Measurements from ENCODE around the gene FNTB. TPM values are rescaled to one million over a fixed set of nuclear protein-coding genes. Genes with fewer than 3 reads are reported as not detected.

FNTB gene
- total RNA-seq, 5 donors from 2014 or later (not counting 1 experiment from before 2014, with no cell fraction given): 9.6 to 14.2 (median 10.4) TPM

DNA sequence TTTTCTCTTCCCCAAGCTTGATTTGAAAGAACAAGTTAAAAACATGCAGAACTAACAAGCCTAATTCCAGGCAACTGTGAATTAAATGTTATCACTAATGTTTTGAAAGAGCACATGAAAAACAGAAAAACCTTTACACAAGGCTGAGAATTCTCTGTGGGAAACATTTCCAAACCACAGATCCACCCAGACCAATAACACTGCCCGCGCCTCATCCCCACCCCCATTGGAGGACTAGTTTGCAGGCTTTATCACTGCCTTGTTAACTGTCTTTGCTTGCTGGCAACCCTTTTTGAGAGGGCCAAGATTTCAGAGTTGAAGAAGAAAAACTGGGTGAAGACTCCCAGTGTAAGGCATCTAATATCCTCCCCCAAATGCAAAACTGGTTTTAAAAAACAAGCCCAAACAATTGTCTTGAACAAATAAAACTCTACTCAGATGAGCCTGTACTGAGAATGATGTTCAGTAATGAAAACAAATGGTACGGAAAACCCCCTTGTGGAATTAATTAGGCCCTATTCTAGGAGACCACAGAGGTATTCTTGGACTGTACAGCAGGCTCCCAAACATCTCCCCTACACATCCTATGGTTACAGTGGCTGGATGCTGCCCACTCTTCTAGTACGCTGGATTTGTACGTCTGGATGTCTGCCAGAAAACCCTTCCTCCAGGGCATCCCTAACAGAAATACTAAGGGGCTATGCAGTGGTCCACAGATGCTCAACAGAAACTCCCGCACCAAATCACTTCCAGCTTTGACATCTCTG is 109.8 kb downstream of the FNTB start:
- ATAC-seq (replicated peaks in 1 of 4): no peak
- Histone ChIP-seq H3K27ac (ENCODE audit: low read length) (no peak overlapping the region), H3K36me3 (ENCODE audit: control insufficient read depth in 2 of 2, extremely low read depth in 1 of 2, insufficient read depth in 1 of 2, low read length in 1 of 2) (peaks cover 0 to 60% of the 10 kb centered on the region in 2 donors), H3K4me1 (ENCODE audit: control insufficient read depth in 1 of 2, extremely low read depth in 1 of 2, insufficient read depth in 2 of 2, low read length in 2 of 2) (peaks cover 35 to 49% of the 10 kb centered on the region in 2 experiments), H3K27me3 (replicated peaks in 1 of 2; ENCODE audit: control insufficient read depth in 2 of 2, extremely low read depth in 1 of 2, insufficient read depth in 2 of 2, low read length in 1 of 2) (no peaks in the 10 kb centered on the region), H3K9me3 (no peaks in the 10 kb centered on the region), H3K4me3 (ENCODE audit: control insufficient read depth in 1 of 2, extremely low read depth in 1 of 2, low read length in 1 of 2) (no peak overlapping the region)
- Mint-ChIP-seq H3K4me1 (peaks cover 86 to 90% (median 89%) of the 10 kb centered on the region in 3 donors), H3K36me3 (peaks cover 53% of the 10 kb centered on the region), H3K27me3 (no peaks in the 10 kb centered on the region), H3K9me3 (no peaks in the 10 kb centered on the region), H3K27ac (peak overlapping the region; percentile 50 to 78), H3K4me3 (peak overlapping the region; percentile 21 to 85 (median 43))
- ChIA-PET CTCF (interaction anchor here in 1 of 2 donors (0.5 kb wide), 1 partner anchor 46 kb away, joined by 3 read pairs; no protein-coding TSS in a partner anchor), POLR2A (interaction anchor here (0.6 to 0.9 kb wide), 2 partner anchors 8 to 170 kb away, joined by 3 read pairs; no protein-coding TSS in a partner anchor)
- WGBS (ENCODE audit: insufficient coverage): 84% methylated on average over 3 of the region's 6 CpGs
- no peak for DNase-seq

GRCh38 chr14:65098586-65098985 is 111.9 kb downstream of the FNTB start:
- ChIA-PET POLR2A (interaction anchor here in 1 of 2 donors (1.0 kb wide), 2 partner anchors 9 to 19 kb away, joined by 3 read pairs; no protein-coding TSS in a partner anchor), CTCF (interaction anchor here in 1 of 2 donors (1.4 kb wide), 1 partner anchor 9 kb away, joined by 4 read pairs; no protein-coding TSS in a partner anchor)
- no peaks in the 10 kb centered on the region for H3K9me3 ChIP-seq
- H3K27me3 Mint-ChIP-seq: no peaks in the 10 kb centered on the region
- peak overlapping the region in 1 of 2 donors; percentile 6 for H3K4me3 ChIP-seq (ENCODE audit: control insufficient read depth in 1 of 2, extremely low read depth in 1 of 2, low read length in 1 of 2)
- peak overlapping the region; percentile 32 for H3K27ac ChIP-seq (ENCODE audit: low read length)
- peak in 1 of 35 experiments; percentile 68 for DNase-seq
- no peaks in the 10 kb centered on the region for H3K9me3 Mint-ChIP-seq
- H3K4me3 Mint-ChIP-seq: peak overlapping the region; percentile 72 to 85 (median 78)
- H3K4me1 Mint-ChIP-seq: peaks cover 77 to 79% (median 77%) of the 10 kb centered on the region in 3 donors
- peaks cover 41% of the 10 kb centered on the region for H3K36me3 Mint-ChIP-seq
- H3K27me3 ChIP-seq (replicated peaks in 1 of 2; ENCODE audit: control insufficient read depth in 2 of 2, extremely low read depth in 1 of 2, insufficient read depth in 2 of 2, low read length in 1 of 2): no peaks in the 10 kb centered on the region
- H3K36me3 ChIP-seq (ENCODE audit: control insufficient read depth in 2 of 2, extremely low read depth in 1 of 2, insufficient read depth in 1 of 2, low read length in 1 of 2): peaks cover 0 to 39% of the 10 kb centered on the region in 2 donors
- ATAC-seq (replicated peaks in 1 of 4): no peak
- WGBS (ENCODE audit: insufficient coverage): no CpG with 5 or more reads among the region's 2 CpGs
- H3K4me1 ChIP-seq (ENCODE audit: control insufficient read depth in 1 of 2, extremely low read depth in 1 of 2, insufficient read depth in 2 of 2, low read length in 2 of 2): peaks cover 41 to 54% of the 10 kb centered on the region in 2 experiments
- peak overlapping the region; percentile 90 to 93 for H3K27ac Mint-ChIP-seq

DNA sequence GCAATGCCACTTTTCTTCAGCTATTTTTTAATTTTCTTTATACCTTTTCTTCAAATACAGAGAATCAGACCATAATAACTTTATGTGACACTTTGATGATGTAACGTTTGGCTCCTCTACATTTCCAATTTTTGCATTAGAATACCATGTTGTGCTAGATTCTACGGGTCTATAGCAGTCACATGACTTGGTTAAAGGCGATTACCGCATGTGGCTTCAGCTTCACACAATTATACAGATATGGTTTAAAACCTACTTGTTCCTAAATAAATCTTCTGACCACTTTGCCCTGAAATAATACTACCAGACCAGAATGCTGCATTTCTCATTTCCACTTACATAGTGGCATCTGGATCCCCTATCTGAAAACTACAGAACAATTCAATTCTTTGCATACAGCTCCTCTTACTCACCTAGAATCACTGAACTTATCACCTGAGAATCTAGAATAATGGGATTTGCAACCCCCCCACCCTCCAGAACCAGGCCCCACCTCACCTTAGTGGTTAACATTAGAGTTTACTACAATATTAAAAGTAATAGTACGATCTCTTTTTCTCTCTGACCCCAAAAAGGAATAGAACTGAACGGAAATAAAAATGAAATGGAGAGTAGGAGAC is 114.3 kb downstream of the FNTB start:
- H3K4me1 ChIP-seq (ENCODE audit: control insufficient read depth in 1 of 2, extremely low read depth in 1 of 2, insufficient read depth in 2 of 2, low read length in 2 of 2): peaks cover 25 to 46% of the 10 kb centered on the region in 2 experiments
- H3K27me3 Mint-ChIP-seq: no peaks in the 10 kb centered on the region
- no peaks in the 10 kb centered on the region for H3K9me3 ChIP-seq
- H3K36me3 ChIP-seq (ENCODE audit: control insufficient read depth in 2 of 2, extremely low read depth in 1 of 2, insufficient read depth in 1 of 2, low read length in 1 of 2): peaks cover 0 to 18% of the 10 kb centered on the region in 2 donors
- no peaks in the 10 kb centered on the region for H3K27me3 ChIP-seq (replicated peaks in 1 of 2; ENCODE audit: control insufficient read depth in 2 of 2, extremely low read depth in 1 of 2, insufficient read depth in 2 of 2, low read length in 1 of 2)
- CTCF ChIA-PET: no interaction called here
- H3K27ac ChIP-seq (ENCODE audit: low read length): peak overlapping the region; percentile 97
- POLR2A ChIA-PET: interaction anchor here in 1 of 2 donors (0.6 kb wide), 1 partner anchor 12 kb away, joined by 3 read pairs; no protein-coding TSS in a partner anchor
- WGBS (ENCODE audit: insufficient coverage): 0% methylated on average over 1 of the region's 6 CpGs
- peak overlapping the region; percentile 85 to 98 (median 89) for H3K4me3 Mint-ChIP-seq
- DNase-seq: peak in 2 of 35 experiments; percentile 5 to 55
- peaks cover 53 to 56% (median 54%) of the 10 kb centered on the region in 3 donors for H3K4me1 Mint-ChIP-seq
- H3K4me3 ChIP-seq (ENCODE audit: control insufficient read depth in 1 of 2, extremely low read depth in 1 of 2, low read length in 1 of 2): peak overlapping the region; percentile 46 to 95
- H3K27ac Mint-ChIP-seq: peak overlapping the region; percentile 93 to 96
- ATAC-seq (replicated peaks in 1 of 4): no peak
- peaks cover 19% of the 10 kb centered on the region for H3K36me3 Mint-ChIP-seq
- no peaks in the 10 kb centered on the region for H3K9me3 Mint-ChIP-seq

GRCh38 chr14:65101631-65102440 is 115.1 kb downstream of the FNTB start:
- Mint-ChIP-seq H3K27me3 (no peaks in the 10 kb centered on the region), H3K27ac (peak overlapping the region; percentile 94 to 96), H3K4me1 (peaks cover 45 to 48% (median 46%) of the 10 kb centered on the region in 3 donors), H3K4me3 (peak overlapping the region; percentile 85 to 98 (median 89)), H3K9me3 (no peaks in the 10 kb centered on the region), H3K36me3 (peaks cover 11% of the 10 kb centered on the region)
- H3K27me3 ChIP-seq (replicated peaks in 1 of 2; ENCODE audit: control insufficient read depth in 2 of 2, extremely low read depth in 1 of 2, insufficient read depth in 2 of 2, low read length in 1 of 2): no peaks in the 10 kb centered on the region
- ChIA-PET POLR2A (interaction anchor here in 1 of 2 donors (0.5 to 0.6 kb wide), 3 partner anchors 13 to 1461 kb away, joined by 3 to 10 read pairs (median 6); no protein-coding TSS in a partner anchor), CTCF (interaction anchor here (0.6 to 1.6 kb wide), 7 partner anchors 28 to 497 kb away, joined by 3 to 7 read pairs (median 4); partner anchors contain the start of gene CHURC1 (in 1 of the 2))
- WGBS (ENCODE audit: insufficient coverage): 0% methylated on average over 25 of the region's 66 CpGs
- peaks cover 0 to 10% of the 10 kb centered on the region in 2 donors for H3K36me3 ChIP-seq (ENCODE audit: control insufficient read depth in 2 of 2, extremely low read depth in 1 of 2, insufficient read depth in 1 of 2, low read length in 1 of 2)
- DNase-seq (peak in 34 of 35 experiments; percentile 15 to 64 (median 45)), ATAC-seq (replicated peaks in 1 of 4) (peak in 3 of 4 experiments; percentile 16 to 22 (median 20))
- H3K27ac ChIP-seq (ENCODE audit: low read length): peak overlapping the region; percentile 97
- H3K4me1 ChIP-seq (ENCODE audit: control insufficient read depth in 1 of 2, extremely low read depth in 1 of 2, insufficient read depth in 2 of 2, low read length in 2 of 2): peaks cover 18 to 38% of the 10 kb centered on the region in 2 experiments
- H3K4me3 ChIP-seq (ENCODE audit: control insufficient read depth in 1 of 2, extremely low read depth in 1 of 2, low read length in 1 of 2): peak overlapping the region; percentile 78 to 95
- H3K9me3 ChIP-seq: no peaks in the 10 kb centered on the region

- peaks cover 7% of the 10 kb centered on the region for H3K36me3 Mint-ChIP-seq
- Histone ChIP-seq H3K4me1 (ENCODE audit: control insufficient read depth in 1 of 2, extremely low read depth in 1 of 2, insufficient read depth in 2 of 2, low read length in 2 of 2) (peaks cover 17 to 32% of the 10 kb centered on the region in 2 experiments), H3K36me3 (ENCODE audit: control insufficient read depth in 2 of 2, extremely low read depth in 1 of 2, insufficient read depth in 1 of 2, low read length in 1 of 2) (peaks cover 0 to 2% of the 10 kb centered on the region in 2 donors), H3K27me3 (replicated peaks in 1 of 2; ENCODE audit: control insufficient read depth in 2 of 2, extremely low read depth in 1 of 2, insufficient read depth in 2 of 2, low read length in 1 of 2) (no peaks in the 10 kb centered on the region), H3K9me3 (no peaks in the 10 kb centered on the region), H3K27ac (ENCODE audit: low read length) (peak within 1 kb of the TSS; percentile 97), H3K4me3 (ENCODE audit: control insufficient read depth in 1 of 2, extremely low read depth in 1 of 2, low read length in 1 of 2) (peak within 1 kb of the TSS; percentile 92 to 95)
- DNase-seq (peak; percentile 95 to 100 (median 99)), ATAC-seq (replicated peaks in 1 of 4) (peak; percentile 90 to 93 (median 92))
- ChIA-PET CTCF (interaction anchor here (0.6 to 1.6 kb wide), 7 partner anchors 28 to 497 kb away, joined by 3 to 7 read pairs (median 4); partner anchors contain the start of gene CHURC1 (in 1 of the 2)), POLR2A (interaction anchor here (0.5 to 0.7 kb wide), 5 partner anchors 20 to 1461 kb away, joined by 3 to 11 read pairs (median 8); no protein-coding TSS in a partner anchor)
- peak within 1 kb of the TSS; percentile 94 to 96 for H3K27ac Mint-ChIP-seq
- H3K27me3 Mint-ChIP-seq: no peaks in the 10 kb centered on the region
- H3K4me3 Mint-ChIP-seq: peak within 1 kb of the TSS; percentile 85 to 98 (median 89)
- WGBS (ENCODE audit: insufficient coverage): under 1% methylated on average over 33 of the region's 61 CpGs
- H3K9me3 Mint-ChIP-seq: no peaks in the 10 kb centered on the region
- H3K4me1 Mint-ChIP-seq: peaks cover 38 to 40% (median 38%) of the 10 kb centered on the region in 3 donors
These were observed 115.9 kb downstream of the FNTB start, which contains the start of gene MAX for GRCh38 chr14:65102441-65103149. TSS of gene MAX (minus strand) at chr14:65102517. CDS start at chr14:65102339, 178 bp downstream.

Data from T-cell (primary cell).